ENCODE measurements around the gene U2AF1L4. TPM values are rescaled to one million over a fixed set of nuclear protein-coding genes. Genes with fewer than 3 reads are reported as not detected.
A peak's percentile ranks its signal among the peaks of the same experiment; 100 is the strongest.

The U2AF1L4 gene
- total RNA-seq, 2 donors from 2014 or later = 26.2 to 83.4 TPM

- peak in 2 of 3 donors; percentile 61 to 64 for TF ChIP-seq POLR2A (IDR thresholded peaks at IDR 0.05)
- TF ChIP-seq, protein P1, sequence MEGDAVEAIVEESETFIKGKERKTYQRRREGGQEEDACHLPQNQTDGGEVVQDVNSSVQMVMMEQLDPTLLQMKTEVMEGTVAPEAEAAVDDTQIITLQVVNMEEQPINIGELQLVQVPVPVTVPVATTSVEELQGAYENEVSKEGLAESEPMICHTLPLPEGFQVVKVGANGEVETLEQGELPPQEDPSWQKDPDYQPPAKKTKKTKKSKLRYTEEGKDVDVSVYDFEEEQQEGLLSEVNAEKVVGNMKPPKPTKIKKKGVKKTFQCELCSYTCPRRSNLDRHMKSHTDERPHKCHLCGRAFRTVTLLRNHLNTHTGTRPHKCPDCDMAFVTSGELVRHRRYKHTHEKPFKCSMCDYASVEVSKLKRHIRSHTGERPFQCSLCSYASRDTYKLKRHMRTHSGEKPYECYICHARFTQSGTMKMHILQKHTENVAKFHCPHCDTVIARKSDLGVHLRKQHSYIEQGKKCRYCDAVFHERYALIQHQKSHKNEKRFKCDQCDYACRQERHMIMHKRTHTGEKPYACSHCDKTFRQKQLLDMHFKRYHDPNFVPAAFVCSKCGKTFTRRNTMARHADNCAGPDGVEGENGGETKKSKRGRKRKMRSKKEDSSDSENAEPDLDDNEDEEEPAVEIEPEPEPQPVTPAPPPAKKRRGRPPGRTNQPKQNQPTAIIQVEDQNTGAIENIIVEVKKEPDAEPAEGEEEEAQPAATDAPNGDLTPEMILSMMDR (IDR thresholded peaks at IDR 0.05) = no peak
- Histone ChIP-seq H3K9me3 (no peaks in the 10 kb centered on the region), H3K27ac (peak overlapping the region; percentile 68 to 91 (median 88)), H3K4me3 (peak overlapping the region; percentile 7 to 50), H3K36me3 (replicated peaks in 1 of 2; ENCODE audit: insufficient read depth in 1 of 2, low read depth in 2 of 2) (peaks cover 2 to 4% of the 10 kb centered on the region in 2 donors), H3K4me1 (peaks cover 34% of the 10 kb centered on the region), H3K27me3 (no peaks in the 10 kb centered on the region)
- 0 to 1% methylated on average over 40 to 52 of the region's 52 CpGs for WGBS, 2 donors
- intact Hi-C loops (cut with DNase I) = loop anchor here (10.0 kb wide), 1 partner anchor 161 kb away; no protein-coding TSS in a partner anchor
- DNase-seq (peak; percentile 67 to 78 (median 72)), ATAC-seq (peak; percentile 24)
Measured at GRCh38 chr19:35715981-35716800, 29.0 kb downstream of the U2AF1L4 start.

- Histone ChIP-seq H3K9me3 (no peaks in the 10 kb centered on the region), H3K27ac (peak overlapping the region in 3 of 4 donors; percentile 51 to 90 (median 85)), H3K36me3 (replicated peaks in 1 of 2; ENCODE audit: insufficient read depth in 1 of 2, low read depth in 2 of 2) (peaks cover 2 to 4% of the 10 kb centered on the region in 2 donors), H3K27me3 (no peaks in the 10 kb centered on the region), H3K4me3 (no peak overlapping the region), H3K4me1 (peaks cover 34% of the 10 kb centered on the region)
- no peak for ATAC-seq
- TF ChIP-seq, protein P1 (IDR thresholded peaks at IDR 0.05) = no peak
- TF ChIP-seq POLR2A (IDR thresholded peaks at IDR 0.05) = no peak
- 74 to 88% methylated on average over 5 of the region's 7 CpGs for WGBS, 2 donors
- intact Hi-C loops (cut with DNase I) = loop anchor here (10.0 kb wide), 1 partner anchor 161 kb away; no protein-coding TSS in a partner anchor
- DNase-seq = no peak
Measured at GRCh38 chr19:35715355-35715809, 29.8 kb downstream of the U2AF1L4 start.

- intact Hi-C loops (cut with DNase I) = loop anchor here (10.0 kb wide), 1 partner anchor 160 kb away; no protein-coding TSS in a partner anchor
- H3K27ac ChIP-seq = no peak overlapping the region
- WGBS, 2 donors = 73 to 77% methylated on average over 9 to 11 of the region's 14 CpGs
Measured at GRCh38 chr19:35714601-35715354, 30.4 kb downstream of the U2AF1L4 start.

GRCh38 chr19:35713904-35714495, 31.2 kb downstream of the U2AF1L4 start:
- no peak for DNase-seq

More at GRCh38 chr19:35714601-35715354, 30.4 kb downstream of the U2AF1L4 start:
- Histone ChIP-seq H3K36me3 (replicated peaks in 1 of 2; ENCODE audit: insufficient read depth in 1 of 2, low read depth in 2 of 2) (no peaks in the 10 kb centered on the region), H3K4me3 (no peak overlapping the region), H3K4me1 (peaks cover 30% of the 10 kb centered on the region), H3K27me3 (no peaks in the 10 kb centered on the region), H3K9me3 (no peaks in the 10 kb centered on the region)
- TF ChIP-seq POLR2A (IDR thresholded peaks at IDR 0.05) = no peak
- TF ChIP-seq, protein P1 (IDR thresholded peaks at IDR 0.05) = no peak
- ATAC-seq = no peak
- DNase-seq = no peak

More at GRCh38 chr19:35713904-35714495, 31.2 kb downstream of the U2AF1L4 start:
- Histone ChIP-seq H3K4me1 (peaks cover 22% of the 10 kb centered on the region), H3K27ac (no peak overlapping the region), H3K27me3 (no peaks in the 10 kb centered on the region), H3K4me3 (no peak overlapping the region), H3K9me3 (no peaks in the 10 kb centered on the region), H3K36me3 (replicated peaks in 1 of 2; ENCODE audit: insufficient read depth in 1 of 2, low read depth in 2 of 2) (no peaks in the 10 kb centered on the region)
- no peak for ATAC-seq
- 66 to 79% methylated on average over 12 of the region's 12 CpGs for WGBS, 2 donors
- TF ChIP-seq, protein P1 (IDR thresholded peaks at IDR 0.05) = no peak
- TF ChIP-seq POLR2A (IDR thresholded peaks at IDR 0.05) = no peak
- intact Hi-C loops (cut with DNase I) = loop anchor here (10.0 kb wide), 1 partner anchor 159 kb away; no protein-coding TSS in a partner anchor

Data from body of pancreas (tissue), 4 donors.